HCT116 (cell line): ENCODE measurements around the gene PTP4A2. TPM values are rescaled to one million over a fixed set of nuclear protein-coding genes. Genes with fewer than 3 reads are reported as not detected.
A peak's percentile ranks its signal among the peaks of the same experiment; 100 is the strongest.

Experiments used
- ATAC-seq: fragments of 200-7000 bp; cut with Tn5 transposase; 2 replicates; pipeline ENCODE4 v1.9.1; 2020; ENCODE audit warnings: mild to moderate bottlenecking, moderate library complexity
- BruUV-seq: library from RNA; stranded (reverse); fragments of 400-500 nt; replicated peaks from 2 replicates; lab custom pipeline; 2021; lab: Mats Ljungman, UMichigan
- CTCF ChIA-PET: fragments of 300-600 bp; sonication (Branson Sonifier 250); formaldehyde crosslinking; loops from one replicate; lab custom pipeline; 2021; ENCODE audit warnings: antibody characterized with exemption; lab: Charles Lee
- POLR2A ChIA-PET: fragments of 300-600, 350-600 bp; sonication (Branson Sonifier 250); formaldehyde crosslinking; loops from one replicate; lab custom pipeline; 2021; ENCODE audit warnings: antibody characterized with exemption; lab: Charles Lee
- RAD21 ChIA-PET, 2 experiments: fragments of 300-600 bp; sonication (Branson Sonifier 250); formaldehyde crosslinking; loops; one replicate each; lab custom pipeline; 2023; ENCODE audit warnings: low total read pairs in 2 of 2; ENCODE audit not compliant: uncharacterized antibody in 2 of 2, unreplicated experiment in 2 of 2, low non-redundant PET in 1 of 2; lab: Charles Lee
- DNase-seq: peaks from one replicate; pipeline ENCODE4 v3.0.0-alpha.2; 2010; ENCODE audit warnings: low read depth, low spot score
- H2AFZ ChIP-seq: fragments of 200-600 bp; shearing (Covaris generic), sonication (generic); 2 replicates; pipeline ENCODE4 v1.6.1; 2017; ENCODE audit warnings: low read depth, mixed run types, mixed read lengths, antibody characterized with exemption, low read length; ENCODE audit not compliant: poor library complexity, severe bottlenecking
- H3K27ac ChIP-seq: 2 replicates; pipeline ENCODE4 v1.5.1; 2012; ENCODE audit warnings: low read depth, low read length
- H3K27me3 ChIP-seq: fragments of 200-600 bp; sonication (generic); 2 replicates; pipeline ENCODE4 v1.6.1; 2016; ENCODE audit warnings: mixed run types, low read length, mixed read lengths; ENCODE audit not compliant: insufficient read depth
- H3K36me3 ChIP-seq, 2 experiments: fragments of 200-500 bp in 1 of 2; fragments of 200-600 bp in 1 of 2; sonication (Bioruptor generic) in 1 of 2; sonication (generic) in 1 of 2; 2 replicates each; pipeline versions ENCODE4 v1.5.1 to v1.6.1; 2014 to 2016; ENCODE audit warnings: low read length in 2 of 2, inconsistent platforms in 1 of 2, mixed read lengths in 1 of 2, mixed run types in 1 of 2; ENCODE audit not compliant: insufficient read depth in 2 of 2, control insufficient read depth in 1 of 2
- H3K4me1 ChIP-seq, 2 experiments: fragments of 200-600 bp in 1 of 2; sonication (generic) in 1 of 2; 2 replicates each; pipeline versions ENCODE4 v1.5.1 to v1.6.1; 2012 to 2017; ENCODE audit warnings: low read length in 2 of 2, inconsistent platforms in 1 of 2, mild to moderate bottlenecking in 1 of 2, mixed read lengths in 1 of 2, mixed run types in 1 of 2, moderate library complexity in 1 of 2; ENCODE audit not compliant: insufficient read depth in 2 of 2, control insufficient read depth in 1 of 2
- H3K4me2 ChIP-seq: fragments of 200-600 bp; sonication (generic); 2 replicates; pipeline ENCODE4 v1.6.1; 2017; ENCODE audit warnings: mixed run types, low read length, mixed read lengths
- H3K4me3 ChIP-seq, 2 experiments: fragments of 200-600 bp in 1 of 2; sonication (generic) in 1 of 2; replicated peaks in 1 of 2; 2 replicates each; pipeline ENCODE4 v1.5.1; 2011 to 2016; ENCODE audit warnings: low read length in 2 of 2, control low read depth in 1 of 2, low read depth in 1 of 2, mild to moderate bottlenecking in 1 of 2, mixed read lengths in 1 of 2, mixed run types in 1 of 2
- H3K79me2 ChIP-seq: fragments of 200-600 bp; sonication (generic); 2 replicates; pipeline ENCODE4 v1.6.1; 2017; ENCODE audit warnings: mild to moderate bottlenecking, mixed run types, low read length, moderate library complexity, mixed read lengths; ENCODE audit not compliant: insufficient read depth
- H3K9ac ChIP-seq: fragments of 200-600 bp; sonication (generic); 2 replicates; pipeline ENCODE4 v1.6.1; 2016; ENCODE audit warnings: low read length, mixed read lengths
- H3K9me2 ChIP-seq: fragments of 200-600 bp; sonication (generic), shearing (Covaris generic); 2 replicates; pipeline ENCODE4 v1.6.1; 2017; ENCODE audit warnings: mixed run types, mild to moderate bottlenecking, moderate library complexity; ENCODE audit not compliant: insufficient read depth
- H3K9me3 ChIP-seq, 2 experiments: fragments of 200-500 bp in 1 of 2; fragments of 200-600 bp in 1 of 2; sonication (Bioruptor generic) in 1 of 2; sonication (generic) in 1 of 2; 2 replicates each; pipeline ENCODE4 v1.6.1; 2014 to 2017; ENCODE audit warnings: low read length in 2 of 2, mixed read lengths in 2 of 2, inconsistent platforms in 1 of 2, low read depth in 1 of 2, mild to moderate bottlenecking in 1 of 2, mixed run types in 1 of 2, moderate library complexity in 1 of 2; ENCODE audit not compliant: control insufficient read depth in 1 of 2, insufficient read depth in 1 of 2
- H4K20me1 ChIP-seq: fragments of 200-600 bp; sonication (generic), shearing (Covaris generic); 2 replicates; pipeline ENCODE4 v1.6.1; 2017; ENCODE audit warnings: mixed run types, mild to moderate bottlenecking, moderate library complexity; ENCODE audit not compliant: insufficient read depth
- CBX3 ChIP-seq: IDR thresholded peaks from 2 replicates; pipeline ENCODE4 v1.6.1; 2012; ENCODE audit warnings: low read depth
- EZH2 ChIP-seq: fragments of 200-600 bp; sonication (generic); IDR thresholded peaks from 2 replicates; pipeline ENCODE4 v1.6.1; 2017; ENCODE audit warnings: antibody characterized with exemption, mixed run types
- EZH2phosphoT487 ChIP-seq: fragments of 200-600 bp; IDR thresholded peaks from 2 replicates; pipeline ENCODE4 v1.6.1; 2018; ENCODE audit warnings: antibody characterized with exemption, borderline replicate concordance
- FOSL1 ChIP-seq: IDR thresholded peaks from 2 replicates; pipeline ENCODE4 v1.6.1; 2012; ENCODE audit warnings: low read depth
- JUND ChIP-seq: IDR thresholded peaks from 2 replicates; pipeline ENCODE4 v1.6.1; 2012
- POLR2AphosphoS5 ChIP-seq: IDR thresholded peaks from 2 replicates; pipeline ENCODE4 v1.6.1; 2011; ENCODE audit warnings: mild to moderate bottlenecking, low read depth, low read length, moderate library complexity
- intact Hi-C: fragments of 100-400 bp; cut with micrococcal nuclease; formaldehyde crosslinking; loops from 2 replicates; pipeline ENCODE4 v1.10.0; 2022
- total RNA-seq: library from RNA; stranded (reverse); gene quantifications from one replicate; pipeline ENCODE4 v1.2.1, GENCODE V29; 2021; ENCODE audit not compliant: unreplicated experiment
- TF ChIP-seq, protein P1 (sequence below): IDR thresholded peaks from 2 replicates; pipeline ENCODE4 v1.6.1; 2011; ENCODE audit warnings: mild to moderate bottlenecking, low read length, moderate library complexity; ENCODE audit not compliant: insufficient replicate concordance; ENCODE audit errors: extremely low read depth

The PTP4A2 gene
- total RNA-seq, 1 experiment from 2014 or later: 267 TPM

DNA sequence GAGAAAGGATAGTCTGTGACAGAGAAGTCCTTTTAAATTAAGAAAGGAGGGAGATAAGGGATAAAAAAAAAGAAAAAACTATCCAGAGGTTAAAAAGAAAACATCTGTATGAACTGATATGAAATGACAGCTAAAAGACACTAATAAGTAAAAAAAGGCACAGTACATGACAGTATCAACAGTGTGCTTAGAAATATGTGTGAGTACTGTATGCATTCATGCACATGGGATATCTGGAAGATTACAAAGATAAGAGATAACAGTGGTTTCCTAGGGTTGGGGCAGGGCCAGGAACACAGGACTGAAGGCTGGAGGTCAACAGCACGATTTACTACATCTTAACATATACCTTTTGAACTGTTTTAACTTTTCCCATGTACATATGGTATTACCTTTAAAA, 13.3 kb downstream of the PTP4A2 start:
- Histone ChIP-seq H3K4me2 (peak overlapping the region; percentile 27; the same call in 1 of the 2 replicates), H2AFZ (no peak overlapping the region), H3K36me3 (peaks cover 0 to 4% of the 10 kb centered on the region in 2 experiments; a peak in 1 of 4 replicates), H3K27ac (no peak overlapping the region), H3K9ac (no peak overlapping the region), H3K27me3 (no peaks in the 10 kb centered on the region), H4K20me1 (peaks cover 41% of the 10 kb centered on the region), H3K9me2 (no peaks in the 10 kb centered on the region), H3K79me2 (peaks cover 99% of the 10 kb centered on the region), H3K4me3 (no peak overlapping the region), H3K9me3 (no peaks in the 10 kb centered on the region), H3K4me1 (peaks cover 54 to 75% of the 10 kb centered on the region in 2 experiments)
- intact Hi-C loops: loop anchor here (5.0 kb wide), 1 partner anchor 37 kb away; no protein-coding TSS in a partner anchor
- no peak for DNase-seq
- no TSS peak for BruUV-seq
- no peak for TF ChIP-seq CBX3
- no peak for TF ChIP-seq POLR2AphosphoS5
- TF ChIP-seq EZH2phosphoT487: no peak
- TF ChIP-seq, protein P1, sequence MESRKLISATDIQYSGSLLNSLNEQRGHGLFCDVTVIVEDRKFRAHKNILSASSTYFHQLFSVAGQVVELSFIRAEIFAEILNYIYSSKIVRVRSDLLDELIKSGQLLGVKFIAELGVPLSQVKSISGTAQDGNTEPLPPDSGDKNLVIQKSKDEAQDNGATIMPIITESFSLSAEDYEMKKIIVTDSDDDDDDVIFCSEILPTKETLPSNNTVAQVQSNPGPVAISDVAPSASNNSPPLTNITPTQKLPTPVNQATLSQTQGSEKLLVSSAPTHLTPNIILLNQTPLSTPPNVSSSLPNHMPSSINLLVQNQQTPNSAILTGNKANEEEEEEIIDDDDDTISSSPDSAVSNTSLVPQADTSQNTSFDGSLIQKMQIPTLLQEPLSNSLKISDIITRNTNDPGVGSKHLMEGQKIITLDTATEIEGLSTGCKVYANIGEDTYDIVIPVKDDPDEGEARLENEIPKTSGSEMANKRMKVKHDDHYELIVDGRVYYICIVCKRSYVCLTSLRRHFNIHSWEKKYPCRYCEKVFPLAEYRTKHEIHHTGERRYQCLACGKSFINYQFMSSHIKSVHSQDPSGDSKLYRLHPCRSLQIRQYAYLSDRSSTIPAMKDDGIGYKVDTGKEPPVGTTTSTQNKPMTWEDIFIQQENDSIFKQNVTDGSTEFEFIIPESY: no peak
- no peak for TF ChIP-seq JUND
- no peak for TF ChIP-seq EZH2
- no peak for TF ChIP-seq FOSL1
- ATAC-seq: peak; percentile 28; the same call in 1 of the 2 replicates
- RAD21 ChIA-PET: no interaction called here
- POLR2A ChIA-PET: no interaction called here
- CTCF ChIA-PET: no interaction called here
